Stimulated activated naive CD4-positive, alpha-beta T cell treated with Interleukin-2 at 50 U/mL for 16 hours (primary cell): ENCODE measurements around the gene RNF111.

Experiments used
- DNase-seq: peaks from one replicate; lab custom pipeline; 2025; lab: John Stamatoyannopoulos, UW

RNF111 gene

GRCh38 chr15:58987491-58988005 is at the start of gene RNF111:
Gene RNF111 (plus strand): TSS chr15:58987663. CDS start chr15:59030823, 43,160 bp downstream.
- peak; percentile 91 for DNase-seq

DNA sequence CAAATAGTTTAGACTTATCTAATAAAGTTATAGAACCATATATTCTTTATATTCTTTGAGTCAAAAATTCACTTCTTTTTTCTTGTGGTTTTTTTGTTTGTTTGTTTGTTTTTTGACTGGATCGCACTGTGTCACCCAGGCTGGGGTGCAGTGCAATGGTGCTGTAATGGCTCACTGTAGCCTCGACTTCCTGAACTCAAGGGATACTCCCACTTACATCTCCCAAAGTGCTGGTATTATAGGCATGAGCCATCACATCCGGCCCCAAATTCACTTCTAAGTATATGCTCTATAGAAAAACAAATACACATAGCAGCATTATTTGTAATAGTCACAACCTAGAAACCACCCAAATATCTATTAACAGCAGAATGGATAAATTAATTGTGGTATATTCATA is 40.3 kb upstream of the RNF111 start:
- no peak for DNase-seq

DNA sequence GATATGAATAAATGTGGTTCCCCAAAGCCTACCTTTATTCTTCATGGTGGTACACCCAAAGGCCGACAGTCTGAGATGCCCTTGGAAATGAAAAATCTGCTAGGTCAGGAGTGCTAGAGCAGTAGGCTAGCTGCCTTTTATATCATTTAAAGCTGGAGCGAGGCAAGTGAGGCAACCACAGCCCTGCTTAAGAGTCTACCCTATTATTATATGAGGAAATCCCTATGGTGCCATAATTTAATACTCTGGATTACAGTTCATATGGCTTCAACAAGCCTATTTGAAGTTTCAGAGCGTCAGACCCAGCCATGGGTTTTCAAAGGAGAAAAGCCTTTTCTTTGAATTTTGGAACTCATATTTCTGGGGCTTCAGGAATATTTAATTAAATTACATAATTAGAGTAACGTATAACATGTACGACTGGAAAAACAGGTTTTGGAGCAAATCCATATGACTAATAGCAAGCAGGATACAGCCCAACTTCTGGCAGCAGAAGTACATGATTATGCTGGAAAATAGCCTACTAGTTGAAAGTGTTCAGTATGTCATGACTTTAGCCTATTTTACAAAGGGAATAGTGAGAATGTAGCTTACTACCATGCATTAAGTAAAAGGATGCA is 36.0 kb upstream of the RNF111 start:
- no peak for DNase-seq

DNA sequence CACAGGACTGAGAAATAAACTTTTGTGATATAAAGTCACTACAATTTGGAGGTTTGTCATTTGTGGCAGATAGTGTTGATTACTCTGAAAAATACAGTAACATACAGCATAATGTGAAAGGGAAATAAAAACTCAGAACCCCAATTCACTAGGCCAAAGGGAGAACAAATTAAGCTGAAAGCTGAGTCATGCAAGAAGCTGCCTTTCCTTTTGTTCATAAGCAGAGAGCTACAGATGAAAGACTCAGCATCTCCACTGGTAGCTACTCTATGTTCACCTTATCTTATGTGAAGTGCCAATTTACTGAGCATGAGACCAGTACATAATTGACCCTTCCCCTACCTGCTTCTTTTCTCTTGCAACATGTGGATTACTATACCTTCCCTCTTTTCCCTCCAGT is 34.7 kb upstream of the RNF111 start:
- no peak for DNase-seq

DNA sequence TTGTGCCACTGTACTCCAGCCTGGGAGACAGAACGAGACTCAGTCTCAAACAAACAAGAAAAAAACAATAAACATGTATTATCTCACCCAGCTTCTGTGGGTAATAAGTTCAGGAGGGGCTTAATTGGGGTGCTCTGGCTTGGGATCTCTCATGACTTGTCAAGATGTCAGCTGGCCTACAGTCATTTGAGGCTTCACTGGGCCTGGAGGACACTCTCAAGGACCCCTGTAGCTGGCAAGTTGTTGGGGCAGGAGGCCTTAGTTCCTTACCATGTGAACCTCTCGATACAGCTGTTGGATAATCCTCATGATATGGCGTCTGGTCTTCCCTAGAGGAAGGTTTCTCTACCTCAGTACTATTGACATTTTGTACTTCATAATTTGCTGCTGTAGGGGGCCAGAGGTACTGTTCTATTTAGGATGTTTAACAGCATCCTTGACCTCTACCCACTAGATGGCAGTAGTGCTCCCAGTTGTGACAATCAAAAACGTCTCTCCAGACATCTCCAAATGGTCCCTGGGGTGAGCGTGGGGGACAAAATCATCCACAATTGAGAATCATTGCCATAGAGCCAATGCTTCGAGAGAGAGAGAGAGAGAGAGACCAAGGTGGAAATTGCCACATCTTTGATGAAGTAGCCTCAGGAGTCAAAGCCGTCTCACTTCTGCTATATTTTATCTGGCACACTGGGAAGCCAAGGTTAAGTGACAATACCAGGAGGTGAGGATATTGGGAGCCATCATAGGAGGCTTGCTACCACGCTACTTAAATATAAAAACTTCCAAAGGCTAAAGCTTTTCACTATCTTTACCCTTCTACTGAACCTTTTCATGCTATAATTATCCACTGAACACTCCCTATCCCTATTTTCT is 30.1 kb upstream of the RNF111 start:
- peak; percentile 42 for DNase-seq

DNA sequence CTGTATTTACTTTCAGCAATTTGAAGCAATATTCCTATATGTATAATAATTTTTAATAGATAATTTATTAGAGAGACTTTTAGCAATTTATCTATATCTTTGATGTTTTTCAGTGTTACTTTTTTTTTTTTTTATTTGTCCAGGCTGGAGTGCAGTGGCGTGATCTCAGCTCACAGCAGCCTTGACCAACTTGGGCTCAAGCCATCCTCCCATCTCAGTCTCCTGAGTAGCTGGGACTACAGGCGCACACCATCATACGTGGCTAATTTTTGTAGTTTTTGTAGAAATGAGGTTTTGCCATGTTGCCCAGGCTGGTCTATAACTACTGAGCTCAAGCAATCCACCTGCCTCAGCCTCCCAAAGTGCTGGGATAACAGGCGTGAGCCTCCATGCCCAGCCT is 28.7 kb upstream of the RNF111 start:
- DNase-seq, result no peak

GRCh38 chr15:58962136-58962535 is 25.3 kb upstream of the RNF111 start:
- DNase-seq, result no peak

DNA sequence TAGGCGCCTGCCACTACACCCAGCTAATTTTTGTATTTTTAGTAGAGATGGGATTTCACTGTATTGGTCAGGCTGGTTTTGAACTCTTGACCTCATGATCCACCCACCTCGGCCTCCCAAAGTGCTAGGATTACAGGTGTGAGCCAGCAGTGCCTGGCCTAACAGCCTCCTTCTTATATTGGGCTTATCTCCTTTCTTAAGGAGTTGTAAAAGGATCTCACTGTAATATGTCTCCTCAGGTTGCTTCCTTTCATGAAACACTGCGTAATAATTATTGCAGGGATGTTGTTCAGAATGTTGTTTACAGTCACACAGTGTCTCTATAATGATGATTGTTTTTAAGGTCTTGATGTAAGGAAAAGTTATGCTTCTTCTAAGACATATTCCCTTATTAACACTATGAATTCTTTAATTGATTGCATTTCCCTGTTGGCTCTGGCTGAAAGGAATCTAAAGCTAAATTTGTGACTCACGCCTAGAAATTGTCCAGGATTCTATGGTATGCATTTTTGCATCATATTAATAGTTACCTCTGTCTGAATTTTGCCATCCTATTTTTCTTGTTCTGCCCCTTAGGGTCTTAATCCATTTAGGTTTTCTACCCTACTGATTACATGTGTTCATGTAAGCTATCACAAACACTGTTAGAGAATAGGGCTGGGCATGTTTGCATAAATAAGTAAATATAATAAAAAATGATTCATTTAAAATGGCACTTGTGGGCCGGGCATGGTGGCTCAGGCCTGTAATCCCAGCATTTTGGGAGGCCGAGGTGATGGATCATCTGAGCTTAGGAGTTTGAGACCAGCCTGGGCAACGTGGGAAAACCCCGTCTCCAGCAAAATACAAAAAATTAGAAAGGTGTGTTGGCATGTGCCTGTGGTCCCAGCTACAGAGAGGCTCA is 24.5 kb upstream of the RNF111 start:
- no peak for DNase-seq

DNA sequence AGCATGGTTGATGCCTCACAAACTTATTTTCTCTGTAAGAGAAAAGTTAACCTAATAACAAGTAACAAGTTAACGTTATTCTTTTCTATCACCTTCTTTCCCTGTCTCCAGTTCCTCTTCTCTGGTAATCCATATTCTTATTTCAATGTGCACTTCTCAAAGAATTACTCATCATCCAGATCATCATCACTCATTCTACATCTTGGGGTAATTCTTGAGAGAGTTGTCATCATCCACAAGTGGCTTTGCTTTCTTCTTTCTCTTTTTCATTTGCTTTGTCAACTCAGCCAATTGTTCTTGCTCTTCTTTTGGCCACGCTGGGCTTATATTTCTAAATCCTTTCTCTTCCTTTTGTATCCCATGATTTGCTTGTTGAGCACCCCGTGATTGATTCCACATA is 20.8 kb upstream of the RNF111 start:
- no peak for DNase-seq

- DNase-seq, result no peak
Measured at GRCh38 chr15:58967479-58967878, 20.0 kb upstream of the RNF111 start.

GRCh38 chr15:58977887-58978286 is 9.6 kb upstream of the RNF111 start:
- DNase-seq, result no peak

DNA sequence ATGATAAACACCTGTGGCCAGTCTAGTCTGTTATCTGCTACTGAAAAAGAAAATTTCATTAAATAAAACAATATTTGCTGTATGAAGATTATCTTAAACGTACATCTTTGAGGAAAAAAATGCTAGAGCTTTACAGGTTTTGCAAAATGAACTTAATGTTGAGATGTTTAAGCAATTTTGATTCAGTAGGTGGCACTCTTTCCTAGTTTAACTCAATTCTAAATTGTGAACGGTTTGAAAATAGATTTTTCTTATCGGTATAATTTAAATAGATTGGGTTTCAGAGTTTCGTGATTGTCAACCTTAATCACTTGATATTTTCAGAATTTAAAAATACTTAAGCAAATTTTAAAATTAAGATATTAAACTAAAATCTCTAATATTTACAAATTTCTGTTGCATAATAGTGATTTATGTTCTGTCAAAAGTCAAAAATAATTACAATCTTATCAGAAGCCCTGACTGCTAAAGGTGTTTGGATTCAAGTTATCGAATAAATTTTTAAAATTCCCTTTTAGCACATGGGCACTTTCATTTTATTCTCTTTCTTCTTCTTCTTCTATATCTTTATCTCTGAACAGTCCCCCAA is 7.0 kb upstream of the RNF111 start:
- DNase-seq, result no peak

DNA sequence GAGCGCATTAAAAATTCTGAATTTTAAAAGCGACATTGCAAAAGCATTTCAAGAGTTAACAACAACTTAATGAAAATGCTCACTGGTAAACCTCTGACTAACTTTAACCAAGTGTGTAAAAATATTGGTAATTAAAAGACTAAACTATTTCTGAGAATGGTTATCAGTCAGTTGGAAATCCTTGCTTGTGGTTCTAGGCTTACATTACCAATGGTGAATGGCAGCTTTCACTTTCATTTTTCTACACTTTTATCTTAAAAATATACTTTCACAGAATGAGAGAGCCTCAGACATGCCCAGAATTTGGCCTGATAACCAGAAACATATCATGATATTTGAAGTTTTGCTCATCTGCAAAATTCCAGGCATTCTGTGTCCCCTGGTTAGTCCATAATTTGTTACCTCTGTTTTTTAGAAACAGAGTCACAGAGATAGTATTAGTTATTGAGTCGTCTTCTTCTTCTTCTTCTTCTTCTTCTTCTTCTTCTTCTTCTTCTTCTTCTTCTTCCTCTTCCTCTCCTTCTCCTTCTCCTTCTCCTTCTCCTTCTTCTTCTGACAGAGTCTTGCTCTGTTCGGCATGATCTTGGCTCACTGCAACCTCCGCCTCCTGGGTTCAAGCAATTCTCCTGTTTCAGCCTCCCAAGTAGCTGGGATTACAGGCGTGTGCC is 5.5 kb upstream of the RNF111 start:
- no peak for DNase-seq

- no peak for DNase-seq
Measured at GRCh38 chr15:58983261-58983660, 4.2 kb upstream of the RNF111 start.

GRCh38 chr15:58985443-58985842 is 2.0 kb upstream of the RNF111 start:
- DNase-seq, result no peak

DNA sequence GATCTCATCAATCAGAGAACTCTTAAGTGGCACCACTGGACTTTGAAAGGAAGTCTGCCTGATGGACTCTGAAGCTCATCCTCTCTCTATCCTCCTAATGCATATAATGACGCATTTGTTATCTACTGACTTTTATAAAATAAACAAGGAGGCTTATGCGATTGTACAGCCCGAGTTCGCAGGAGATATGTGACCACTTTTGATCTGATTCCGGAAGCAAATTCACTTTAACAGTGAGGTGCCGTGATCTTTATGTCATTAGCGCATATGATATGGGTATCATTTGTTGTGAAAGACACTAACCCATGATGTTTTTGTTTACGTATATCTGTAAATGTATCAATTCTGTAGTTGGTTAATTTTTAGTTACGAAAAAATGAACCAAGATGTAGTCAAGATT is 427 bp upstream of the RNF111 start:
- no peak for DNase-seq

DNA sequence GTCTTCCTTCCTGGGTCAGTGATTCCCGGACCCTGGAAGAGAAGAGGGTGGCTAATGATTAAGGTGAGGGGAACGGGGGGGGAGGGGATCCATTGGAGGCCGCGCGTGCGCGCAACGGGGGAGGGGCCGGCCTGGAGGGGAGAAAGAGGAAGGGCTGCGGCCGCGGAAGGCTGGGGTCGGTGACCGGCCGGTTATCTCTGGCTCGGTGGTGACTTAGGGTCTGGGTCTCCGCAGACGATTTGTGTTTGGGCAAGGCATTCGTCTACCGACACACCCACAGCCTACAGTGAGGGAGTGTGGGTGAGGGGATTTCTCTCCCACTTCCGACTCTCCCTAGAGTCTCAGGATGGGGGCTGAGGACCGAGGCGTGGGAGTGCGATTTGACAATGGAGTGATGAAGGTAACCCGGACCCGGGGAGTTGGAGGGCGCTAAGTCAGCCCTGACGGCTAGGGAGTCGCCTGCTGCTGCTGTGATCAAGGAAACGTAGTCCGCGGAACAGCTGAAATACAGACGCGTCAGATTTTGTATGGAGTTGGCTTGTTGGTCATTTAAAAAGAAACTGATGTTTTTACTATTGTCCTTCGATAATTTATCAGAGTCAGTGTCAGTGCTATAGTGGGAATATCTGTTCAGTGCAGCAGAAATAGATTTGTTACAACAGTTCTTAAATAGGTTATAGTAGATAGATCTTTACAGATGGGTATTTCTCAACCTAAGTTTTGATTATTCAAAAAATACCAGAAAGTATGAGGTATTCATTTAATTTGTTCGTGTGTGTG is 733 bp downstream of the RNF111 start:
- peak; percentile 53 for DNase-seq

- DNase-seq, result no peak
Measured at GRCh38 chr15:58992181-58992580, 4.7 kb downstream of the RNF111 start.

DNA sequence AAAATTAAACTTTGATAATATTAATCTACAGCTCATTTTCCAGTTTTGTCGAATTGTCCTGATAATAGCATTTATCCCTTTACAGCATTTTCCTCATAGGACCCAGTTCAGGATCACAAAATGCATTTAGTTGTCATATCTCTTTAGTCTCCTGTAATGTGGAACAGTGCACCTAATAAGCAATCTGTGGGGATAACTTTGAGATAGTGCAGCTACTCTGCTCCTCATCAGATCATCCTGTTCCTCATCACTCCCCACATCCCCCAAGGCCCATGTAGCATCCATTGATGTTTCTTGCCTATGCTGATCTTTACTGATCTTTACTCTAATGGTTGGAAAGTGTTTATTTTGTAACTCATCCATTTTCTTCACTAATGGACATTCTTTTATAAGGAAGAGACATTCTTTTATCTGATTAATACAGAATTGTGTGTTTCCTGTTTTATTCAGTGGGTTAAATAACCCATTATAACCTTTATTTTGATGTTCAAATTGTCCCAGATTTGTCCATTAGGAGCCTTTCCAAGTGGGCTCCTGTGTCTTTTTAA is 7.5 kb downstream of the RNF111 start:
- DNase-seq, result no peak

DNA sequence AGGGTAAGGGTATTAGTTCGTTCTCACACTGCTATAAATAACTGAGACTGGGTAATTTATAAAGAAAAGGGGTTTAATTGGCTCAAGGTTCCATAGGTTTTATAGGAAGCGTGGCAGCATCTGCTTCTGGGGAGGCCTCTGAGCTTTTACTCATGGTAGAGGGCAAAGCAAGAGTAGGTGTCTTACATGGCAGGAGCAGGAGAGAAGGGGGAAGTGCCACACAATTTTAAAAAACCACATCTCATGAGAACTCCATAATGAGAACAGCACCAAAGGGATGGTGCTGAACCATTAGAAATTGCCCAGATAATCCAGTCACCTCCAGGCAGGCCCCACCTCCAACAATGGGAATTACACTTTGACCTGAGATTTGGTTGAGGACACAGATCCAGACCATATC is 12.2 kb downstream of the RNF111 start:
- DNase-seq, result no peak
